ENCODE data around the gene KCNE1. TPM values are rescaled to one million over a fixed set of nuclear protein-coding genes. Genes with fewer than 3 reads are reported as not detected.

Gene KCNE1
- total and polyA plus RNA-seq, 2 donors (not counting 1 experiment from before 2014, with no cell fraction given), result 0.33 to 0.45 TPM

DNA sequence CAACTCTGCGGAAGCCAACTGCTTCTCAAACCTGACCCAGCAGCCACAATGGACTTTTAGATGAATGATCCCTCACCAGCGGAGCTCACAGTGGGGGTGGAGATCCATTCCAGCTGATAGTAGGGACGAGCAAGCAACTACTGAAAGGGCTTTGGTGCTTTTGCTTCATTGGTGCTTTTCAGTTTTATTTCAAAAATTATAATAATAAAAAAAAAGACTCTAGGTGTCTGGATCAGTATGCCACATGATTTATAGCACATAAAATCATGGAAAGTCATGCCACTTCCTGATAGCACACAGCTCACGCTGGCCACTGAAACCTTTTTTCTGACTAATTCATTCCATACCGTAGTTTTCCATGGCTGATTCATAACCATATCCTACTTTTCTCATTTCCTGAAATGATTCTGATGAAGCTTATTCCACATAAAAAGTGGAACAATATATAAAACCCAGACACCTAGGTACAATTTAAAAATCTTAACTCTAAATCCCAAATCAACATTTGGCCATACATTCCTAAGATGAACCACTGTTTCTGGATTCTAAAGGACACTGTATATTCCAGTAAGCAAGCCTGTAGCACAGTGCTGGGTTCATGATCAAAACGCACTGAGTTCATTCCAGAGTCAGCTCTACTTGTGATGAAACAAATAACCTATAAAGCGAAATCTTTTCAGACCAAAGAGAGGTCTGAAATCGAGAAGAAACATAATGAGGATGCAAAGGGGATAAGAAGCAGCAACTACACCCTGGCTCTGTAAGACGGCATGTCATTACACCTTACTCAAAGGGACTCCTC, 41.3 kb upstream of the KCNE1 start:
- Histone ChIP-seq H3K9me3 (ENCODE audit: control insufficient read depth, insufficient read depth, low read depth, low read length) (no peaks in the 10 kb centered on the region), H3K9ac (ENCODE audit: insufficient read depth, low read length) (no peak overlapping the region), H3K79me2 (ENCODE audit: control insufficient read depth, insufficient read depth, low read length) (no peaks in the 10 kb centered on the region), H2AFZ (ENCODE audit: low read length) (peak overlapping the region; percentile 12), H3K4me2 (ENCODE audit: extremely low read depth, insufficient read depth, low read length) (peak overlapping the region; percentile 39), H4K20me1 (ENCODE audit: control insufficient read depth, extremely low read depth, insufficient read depth, low read length) (no peaks in the 10 kb centered on the region), H3K27ac (ENCODE audit: insufficient read depth, low read length) (peak overlapping the region; percentile 77), H3K27me3 (ENCODE audit: control insufficient read depth, insufficient read depth, low read length) (no peaks in the 10 kb centered on the region), H3K4me3 (replicated peaks in 1 of 4; ENCODE audit: control extremely low read depth in 1 of 4, insufficient read depth in 1 of 4, low read depth in 3 of 4, low read length in 4 of 4) (peak overlapping the region in 2 of 4 experiments; percentile 23 to 35), H3K4me1 (ENCODE audit: control insufficient read depth, extremely low read depth, insufficient read depth, low read length) (peaks cover 7% of the 10 kb centered on the region), H3K36me3 (ENCODE audit: control insufficient read depth, insufficient read depth, low read length) (no peaks in the 10 kb centered on the region)
- TF ChIP-seq EZH2 (IDR thresholded peaks at IDR 0.05; ENCODE audit: low read length, missing control alignments), result no peak
- peak; percentile 67 to 92 for DNase-seq (ENCODE audit: low read depth in 2 of 2)

DNA sequence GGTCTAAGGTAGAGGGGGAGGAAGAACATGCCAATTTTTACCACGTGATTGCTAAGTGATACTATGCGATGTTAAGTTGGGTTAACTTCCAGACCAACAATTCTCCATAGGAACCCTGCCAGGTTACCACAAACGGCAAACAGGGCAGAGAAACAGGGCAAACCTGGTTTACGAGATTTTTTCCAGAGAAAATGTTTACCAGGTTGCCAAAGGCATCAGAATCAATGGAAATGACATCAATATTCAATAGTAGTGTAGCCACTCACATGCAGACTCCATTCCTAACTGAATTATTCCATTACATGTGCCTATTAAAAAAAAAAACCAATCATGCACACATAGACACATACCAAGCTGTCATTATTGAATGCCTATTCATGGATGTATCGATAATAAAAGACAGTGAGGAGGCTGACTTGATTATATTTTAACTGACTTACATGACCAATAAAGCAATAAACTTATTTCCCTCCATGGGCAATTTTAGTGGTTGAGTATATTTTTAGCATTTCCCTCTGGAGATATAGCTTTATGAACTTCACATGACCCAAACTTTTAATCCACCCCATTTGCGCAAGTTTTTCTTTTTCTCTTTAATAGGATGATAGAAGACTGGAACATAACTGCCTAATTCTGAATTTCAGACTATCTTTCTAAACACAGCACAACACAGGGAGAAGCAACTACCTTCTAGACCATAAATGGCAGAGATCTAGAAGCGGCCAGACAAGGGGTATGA, 40.5 kb upstream of the KCNE1 start:
- Histone ChIP-seq H3K9me3 (ENCODE audit: control insufficient read depth, insufficient read depth, low read depth, low read length) (no peaks in the 10 kb centered on the region), H3K4me1 (ENCODE audit: control insufficient read depth, extremely low read depth, insufficient read depth, low read length) (peaks cover 7% of the 10 kb centered on the region), H3K27ac (ENCODE audit: insufficient read depth, low read length) (peak overlapping the region; percentile 77), H4K20me1 (ENCODE audit: control insufficient read depth, extremely low read depth, insufficient read depth, low read length) (no peaks in the 10 kb centered on the region), H3K79me2 (ENCODE audit: control insufficient read depth, insufficient read depth, low read length) (no peaks in the 10 kb centered on the region), H3K4me3 (replicated peaks in 1 of 4; ENCODE audit: control extremely low read depth in 1 of 4, insufficient read depth in 1 of 4, low read depth in 3 of 4, low read length in 4 of 4) (peak overlapping the region in 2 of 4 experiments; percentile 23 to 35), H3K27me3 (ENCODE audit: control insufficient read depth, insufficient read depth, low read length) (no peaks in the 10 kb centered on the region), H2AFZ (ENCODE audit: low read length) (no peak overlapping the region), H3K9ac (ENCODE audit: insufficient read depth, low read length) (no peak overlapping the region), H3K36me3 (ENCODE audit: control insufficient read depth, insufficient read depth, low read length) (no peaks in the 10 kb centered on the region), H3K4me2 (ENCODE audit: extremely low read depth, insufficient read depth, low read length) (peak overlapping the region; percentile 39)
- TF ChIP-seq, protein P1, sequence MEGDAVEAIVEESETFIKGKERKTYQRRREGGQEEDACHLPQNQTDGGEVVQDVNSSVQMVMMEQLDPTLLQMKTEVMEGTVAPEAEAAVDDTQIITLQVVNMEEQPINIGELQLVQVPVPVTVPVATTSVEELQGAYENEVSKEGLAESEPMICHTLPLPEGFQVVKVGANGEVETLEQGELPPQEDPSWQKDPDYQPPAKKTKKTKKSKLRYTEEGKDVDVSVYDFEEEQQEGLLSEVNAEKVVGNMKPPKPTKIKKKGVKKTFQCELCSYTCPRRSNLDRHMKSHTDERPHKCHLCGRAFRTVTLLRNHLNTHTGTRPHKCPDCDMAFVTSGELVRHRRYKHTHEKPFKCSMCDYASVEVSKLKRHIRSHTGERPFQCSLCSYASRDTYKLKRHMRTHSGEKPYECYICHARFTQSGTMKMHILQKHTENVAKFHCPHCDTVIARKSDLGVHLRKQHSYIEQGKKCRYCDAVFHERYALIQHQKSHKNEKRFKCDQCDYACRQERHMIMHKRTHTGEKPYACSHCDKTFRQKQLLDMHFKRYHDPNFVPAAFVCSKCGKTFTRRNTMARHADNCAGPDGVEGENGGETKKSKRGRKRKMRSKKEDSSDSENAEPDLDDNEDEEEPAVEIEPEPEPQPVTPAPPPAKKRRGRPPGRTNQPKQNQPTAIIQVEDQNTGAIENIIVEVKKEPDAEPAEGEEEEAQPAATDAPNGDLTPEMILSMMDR (conservative IDR thresholded peaks at IDR 0.05 in 1 of 2, IDR thresholded peaks at IDR 0.05 in 1 of 2; ENCODE audit: low read depth in 1 of 2, low read length in 2 of 2), result no peak
- TF ChIP-seq EZH2 (IDR thresholded peaks at IDR 0.05; ENCODE audit: low read length, missing control alignments), result no peak
- peak in 1 of 2 donors; percentile 62 for DNase-seq (ENCODE audit: low read depth in 2 of 2)

DNA sequence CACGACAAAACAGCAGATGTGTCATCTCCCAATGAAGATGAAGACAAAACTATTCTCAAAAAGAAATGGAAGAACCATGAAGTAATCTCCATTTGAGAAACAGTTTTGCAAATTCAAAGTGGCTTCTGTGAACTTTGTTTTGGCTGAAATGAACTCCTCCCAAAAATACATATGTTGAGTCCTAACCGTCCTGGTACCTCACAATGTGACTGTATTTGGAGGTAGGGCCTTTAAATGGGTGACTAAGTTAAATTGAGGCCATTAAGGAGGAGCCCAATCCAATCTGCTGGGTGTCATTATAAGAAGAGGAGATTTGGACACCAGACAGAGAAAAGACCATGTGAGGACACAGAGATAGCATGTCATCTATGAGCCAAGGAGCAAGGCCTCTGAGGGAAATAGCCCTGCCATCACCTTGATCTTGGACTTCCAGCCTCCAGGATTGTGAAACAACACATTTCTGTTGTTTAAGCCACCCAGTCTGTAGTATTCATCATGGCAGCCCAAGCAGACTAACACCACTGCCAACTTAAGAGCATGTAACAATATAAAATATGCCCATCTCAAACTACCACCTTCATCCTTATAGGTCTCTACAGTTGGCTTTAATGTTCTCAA, 38.3 kb upstream of the KCNE1 start:
- no peak overlapping the region for H3K4me3 ChIP-seq (replicated peaks in 1 of 4; ENCODE audit: control extremely low read depth in 1 of 4, insufficient read depth in 1 of 4, low read depth in 3 of 4, low read length in 4 of 4)
- H3K27ac ChIP-seq (ENCODE audit: insufficient read depth, low read length), result no peak overlapping the region
- no peaks in the 10 kb centered on the region for H3K36me3 ChIP-seq (ENCODE audit: control insufficient read depth, insufficient read depth, low read length)
- no peaks in the 10 kb centered on the region for H3K9me3 ChIP-seq (ENCODE audit: control insufficient read depth, insufficient read depth, low read depth, low read length)
- H3K4me1 ChIP-seq (ENCODE audit: control insufficient read depth, extremely low read depth, insufficient read depth, low read length), result peaks cover 7% of the 10 kb centered on the region
- no peaks in the 10 kb centered on the region for H4K20me1 ChIP-seq (ENCODE audit: control insufficient read depth, extremely low read depth, insufficient read depth, low read length)
- no peak overlapping the region for H2AFZ ChIP-seq (ENCODE audit: low read length)
- H3K9ac ChIP-seq (ENCODE audit: insufficient read depth, low read length), result no peak overlapping the region
- no peaks in the 10 kb centered on the region for H3K27me3 ChIP-seq (ENCODE audit: control insufficient read depth, insufficient read depth, low read length)
- no peaks in the 10 kb centered on the region for H3K79me2 ChIP-seq (ENCODE audit: control insufficient read depth, insufficient read depth, low read length)
- no peak for TF ChIP-seq EZH2 (IDR thresholded peaks at IDR 0.05; ENCODE audit: low read length, missing control alignments)
- TF ChIP-seq, protein P1 (conservative IDR thresholded peaks at IDR 0.05 in 1 of 2, IDR thresholded peaks at IDR 0.05 in 1 of 2; ENCODE audit: low read depth in 1 of 2, low read length in 2 of 2), result no peak
- DNase-seq (ENCODE audit: low read depth in 2 of 2), result no peak
- no peak overlapping the region for H3K4me2 ChIP-seq (ENCODE audit: extremely low read depth, insufficient read depth, low read length)

Measured in fibroblast of lung (primary cell).